ENCODE results near the gene ZNF763. TPM values are rescaled to one million over a fixed set of nuclear protein-coding genes. Genes with fewer than 3 reads are reported as not detected.

The ZNF763 gene
- total and polyA plus RNA-seq, 2 experiments from 2014 or later, result 1.4 to 1.8 TPM

DNA sequence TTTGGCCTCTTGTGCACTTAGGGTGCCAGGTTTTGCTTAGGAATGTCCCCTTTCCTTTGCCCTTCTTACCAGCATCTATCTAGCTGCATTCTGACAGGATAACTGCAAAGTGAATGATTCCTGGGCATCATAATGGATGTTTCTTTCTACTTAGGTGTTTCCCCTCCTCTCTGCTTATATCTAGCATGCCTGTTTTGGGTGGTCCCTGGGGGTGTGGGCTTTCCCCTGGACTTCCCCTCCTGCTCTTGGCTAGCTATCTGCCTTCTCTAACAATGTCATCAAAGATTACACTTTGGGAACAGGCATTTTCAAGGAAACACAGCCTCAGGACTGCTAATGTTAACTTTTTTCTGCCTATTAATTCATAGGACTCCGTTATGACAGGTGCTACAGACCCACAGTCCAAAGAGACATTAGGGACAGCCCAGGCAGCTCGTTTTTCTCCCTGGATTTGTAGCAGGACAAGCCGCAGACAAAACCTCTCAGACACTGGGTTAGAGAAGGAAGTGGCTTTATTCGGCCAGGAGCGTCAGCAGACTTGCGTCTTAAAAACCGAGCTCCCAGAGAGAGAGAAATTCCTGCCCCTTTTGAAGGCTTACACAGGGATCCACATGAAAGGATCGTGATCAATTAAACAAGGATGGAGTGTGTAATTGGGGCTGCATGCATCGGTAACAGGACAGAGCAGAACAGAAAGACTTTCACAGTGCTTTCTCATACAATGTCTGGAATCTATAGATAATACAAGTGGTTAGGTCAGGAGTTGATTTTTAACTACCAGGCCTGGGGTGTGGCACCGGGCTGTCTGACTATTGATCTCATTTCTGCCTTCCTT is 22.6 kb upstream of the ZNF763 start:
- Histone ChIP-seq H3F3A (ENCODE audit: insufficient read depth) (no peaks in the 10 kb centered on the region), H2AFZ (no peak overlapping the region), H3K4me1 (ENCODE audit: insufficient read depth) (no peaks in the 10 kb centered on the region), H3K27me3 (replicated peaks; ENCODE audit: insufficient read depth) (no peaks in the 10 kb centered on the region), H3K9me2 (ENCODE audit: insufficient read depth) (no peaks in the 10 kb centered on the region), H3K9ac (no peak overlapping the region), H3K79me2 (ENCODE audit: insufficient read depth) (peaks cover 85% of the 10 kb centered on the region), H4K20me1 (ENCODE audit: insufficient read depth) (no peaks in the 10 kb centered on the region; the same call in 1 of the 2 replicates), H3K27ac (no peak overlapping the region), H3K36me3 (ENCODE audit: low read depth) (peaks cover 25% of the 10 kb centered on the region), H3K4me2 (ENCODE audit: unreplicated experiment) (no peak overlapping the region), H3K4me3 (no peak overlapping the region), H3K9me3 (ENCODE audit: low read depth) (no peaks in the 10 kb centered on the region)
- 97 to 98% methylated on average over 10 of the region's 10 CpGs for WGBS, 2 experiments (ENCODE audit: low coverage in 1 of 2, low lambda C conversion rate in 2 of 2, missing lambda C conversion rate in 2 of 2)
- in situ Hi-C loops (cut with MboI), result no loop called here
- no peak for DNase-seq
- TF ChIP-seq EZH2phosphoT487 (IDR thresholded peaks at IDR 0.05; ENCODE audit: insufficient read depth, low read depth) (no peak), EZH2 (IDR thresholded peaks at IDR 0.05; ENCODE audit: insufficient read depth, poor library complexity, severe bottlenecking) (no peak)

DNA sequence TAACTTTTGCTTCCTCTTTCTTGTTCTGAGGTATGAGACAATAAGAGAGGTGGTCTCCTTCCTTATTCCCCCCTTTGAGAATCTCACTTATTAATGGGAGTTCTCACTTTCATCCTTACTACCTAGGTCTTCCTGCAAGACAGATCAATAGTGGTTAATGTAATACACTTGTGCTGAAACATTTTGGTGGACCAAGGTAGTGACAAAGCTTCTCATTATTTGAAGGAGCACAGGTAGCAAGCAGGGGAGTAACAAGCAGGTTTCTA is 22.1 kb upstream of the ZNF763 start:
- Histone ChIP-seq H4K20me1 (ENCODE audit: insufficient read depth) (no peaks in the 10 kb centered on the region; the same call in 1 of the 2 replicates), H3K27ac (no peak overlapping the region), H3K9ac (no peak overlapping the region), H3K9me2 (ENCODE audit: insufficient read depth) (no peaks in the 10 kb centered on the region), H3K4me2 (ENCODE audit: unreplicated experiment) (no peak overlapping the region), H3K4me1 (ENCODE audit: insufficient read depth) (no peaks in the 10 kb centered on the region), H3K79me2 (ENCODE audit: insufficient read depth) (peaks cover 79% of the 10 kb centered on the region), H3K9me3 (ENCODE audit: low read depth) (peaks cover 4% of the 10 kb centered on the region), H3F3A (ENCODE audit: insufficient read depth) (no peaks in the 10 kb centered on the region), H3K4me3 (no peak overlapping the region), H2AFZ (no peak overlapping the region), H3K36me3 (ENCODE audit: low read depth) (peaks cover 29% of the 10 kb centered on the region), H3K27me3 (replicated peaks; ENCODE audit: insufficient read depth) (no peaks in the 10 kb centered on the region)
- DNase-seq, result no peak
- in situ Hi-C loops (cut with MboI), result no loop called here
- TF ChIP-seq EZH2 (IDR thresholded peaks at IDR 0.05; ENCODE audit: insufficient read depth, poor library complexity, severe bottlenecking) (no peak), EZH2phosphoT487 (IDR thresholded peaks at IDR 0.05; ENCODE audit: insufficient read depth, low read depth) (no peak)

GRCh38 chr19:11944656-11945055 is 20.2 kb upstream of the ZNF763 start:
- peaks cover 45% of the 10 kb centered on the region for H3K36me3 ChIP-seq (ENCODE audit: low read depth)
- no peaks in the 10 kb centered on the region for H3K4me1 ChIP-seq (ENCODE audit: insufficient read depth)
- peaks cover 63% of the 10 kb centered on the region for H3K79me2 ChIP-seq (ENCODE audit: insufficient read depth)
- H3K4me3 ChIP-seq, result no peak overlapping the region
- no peaks in the 10 kb centered on the region for H4K20me1 ChIP-seq (ENCODE audit: insufficient read depth)
- H3K9ac ChIP-seq, result no peak overlapping the region
- H3K9me2 ChIP-seq (ENCODE audit: insufficient read depth), result no peaks in the 10 kb centered on the region
- TF ChIP-seq EZH2 (IDR thresholded peaks at IDR 0.05; ENCODE audit: insufficient read depth, poor library complexity, severe bottlenecking) (no peak), EZH2phosphoT487 (IDR thresholded peaks at IDR 0.05; ENCODE audit: insufficient read depth, low read depth) (no peak)
- no peak overlapping the region for H3K4me2 ChIP-seq (ENCODE audit: unreplicated experiment)
- H2AFZ ChIP-seq, result no peak overlapping the region
- peaks cover 11% of the 10 kb centered on the region for H3K9me3 ChIP-seq (ENCODE audit: low read depth)
- no peaks in the 10 kb centered on the region for H3K27me3 ChIP-seq (replicated peaks; ENCODE audit: insufficient read depth)
- in situ Hi-C loops (cut with MboI), result no loop called here
- 96 to 98% methylated on average over 4 of the region's 4 CpGs for WGBS, 2 experiments (ENCODE audit: low coverage in 1 of 2, low lambda C conversion rate in 2 of 2, missing lambda C conversion rate in 2 of 2)
- H3K27ac ChIP-seq, result no peak overlapping the region
- H3F3A ChIP-seq (ENCODE audit: insufficient read depth), result peaks cover 16% of the 10 kb centered on the region
- DNase-seq, result no peak

GRCh38 chr19:11948646-11949045 is 16.2 kb upstream of the ZNF763 start:
- Histone ChIP-seq H3K27ac (no peak overlapping the region), H3K36me3 (ENCODE audit: low read depth) (peaks cover 64% of the 10 kb centered on the region), H3K9ac (no peak overlapping the region), H3K27me3 (replicated peaks; ENCODE audit: insufficient read depth) (no peaks in the 10 kb centered on the region), H2AFZ (no peak overlapping the region), H3K4me2 (ENCODE audit: unreplicated experiment) (no peak overlapping the region), H3K79me2 (ENCODE audit: insufficient read depth) (peaks cover 28% of the 10 kb centered on the region), H3F3A (ENCODE audit: insufficient read depth) (peaks cover 23% of the 10 kb centered on the region), H4K20me1 (ENCODE audit: insufficient read depth) (no peaks in the 10 kb centered on the region), H3K9me2 (ENCODE audit: insufficient read depth) (no peaks in the 10 kb centered on the region), H3K4me3 (no peak overlapping the region), H3K4me1 (ENCODE audit: insufficient read depth) (no peaks in the 10 kb centered on the region), H3K9me3 (ENCODE audit: low read depth) (peaks cover 16% of the 10 kb centered on the region)
- in situ Hi-C loops (cut with MboI), result no loop called here
- WGBS, 2 experiments (ENCODE audit: low coverage in 1 of 2, low lambda C conversion rate in 2 of 2, missing lambda C conversion rate in 2 of 2), result 94 to 98% methylated on average over 3 of the region's 3 CpGs
- DNase-seq, result no peak
- TF ChIP-seq EZH2 (IDR thresholded peaks at IDR 0.05; ENCODE audit: insufficient read depth, poor library complexity, severe bottlenecking) (no peak), EZH2phosphoT487 (IDR thresholded peaks at IDR 0.05; ENCODE audit: insufficient read depth, low read depth) (no peak)
